Mucosa of descending colon (tissue), 3 donors: Measurements from ENCODE around the gene ATP7B. TPM values are rescaled to one million over a fixed set of nuclear protein-coding genes. Genes with fewer than 3 reads are reported as not detected.

ENCODE experiments used
- ATAC-seq: fragments of 200-7000 bp; cut with Tn5 transposase; one replicate; pipeline ENCODE4 v1.9.1; 2020; ENCODE audit warnings: mild to moderate bottlenecking, moderate library complexity
- DNase-seq, 3 donors: peaks; one replicate each; pipeline ENCODE4 v3.0.0-alpha.2; 2020
- H3K36me3 ChIP-seq: fragments of 200-600 bp; one replicate; pipeline ENCODE4 v1.8.0; 2021; ENCODE audit warnings: low read depth, mild to moderate bottlenecking
- H3K4me1 ChIP-seq: fragments of 200-600 bp; one replicate; pipeline ENCODE4 v1.8.0; 2021; ENCODE audit warnings: low read depth, mild to moderate bottlenecking
- H3K4me3 ChIP-seq: fragments of 200-600 bp; one replicate; pipeline ENCODE4 v1.8.0; 2021; ENCODE audit warnings: mild to moderate bottlenecking
- H3K9me3 ChIP-seq: fragments of 200-600 bp; one replicate; pipeline ENCODE4 v1.8.0; 2021; ENCODE audit warnings: mild to moderate bottlenecking
- CTCF ChIP-seq: fragments of 200-600 bp; IDR thresholded peaks from one replicate; pipeline ENCODE4 v1.8.0; 2022; ENCODE audit warnings: antibody characterized with exemption, mild to moderate bottlenecking
- intact Hi-C, 2 donors: fragments of 100-400 bp; cut with DNase I in 1 of 2; cut with micrococcal nuclease in 1 of 2; formaldehyde crosslinking; loops; one replicate each; pipeline versions ENCODE4 v1.11.0 to v1.11.1; 2022; cut with DNase I, micrococcal nuclease
- total RNA-seq, 3 donors: library from RNA; stranded (reverse); fragmentation: NEBNext Ultra II Directional in 2 of 3; extraction: Animal tissue kit (Norgen Biotek cat#: 25700) in 2 of 3; gene quantifications; one replicate each; pipeline versions ENCODE4 v1.2.1 to v1.2.4, GENCODE V29; 2021 to 2023
- donor health status: DM: no; HTN: no; CAD: no; lungs with moderate emphysema.
- donor health status: DM: no; HTN: no; CAD: no.
- donor health status: DM: no; HTN: yes; CAD: no.

Gene ATP7B
- total RNA-seq, 3 donors from 2014 or later, result 11.3 to 26.0 (median 16.0) TPM

GRCh38 chr13:52006523-52007245 is 4.6 kb downstream of the ATP7B start:
- no peaks in the 10 kb centered on the region for H3K9me3 ChIP-seq
- ATAC-seq, result peak; percentile 19
- intact Hi-C loops, result loop anchor here in 1 of 2 donors (10.0 kb wide), 1 partner anchor 118 kb away; the partner anchor contains the start of gene NEK5
- H3K4me3 ChIP-seq, result no peak overlapping the region
- peaks cover 15% of the 10 kb centered on the region for H3K4me1 ChIP-seq
- H3K36me3 ChIP-seq, result no peaks in the 10 kb centered on the region
- no peak for TF ChIP-seq CTCF
- DNase-seq, result no peak

GRCh38 chr13:52005841-52006522 is 5.3 kb downstream of the ATP7B start:
- Histone ChIP-seq H3K4me1 (peaks cover 15% of the 10 kb centered on the region), H3K4me3 (no peak overlapping the region), H3K36me3 (no peaks in the 10 kb centered on the region), H3K9me3 (no peaks in the 10 kb centered on the region)
- no peak for DNase-seq
- TF ChIP-seq CTCF, result no peak
- no peak for ATAC-seq
- intact Hi-C loops, result loop anchor here in 1 of 2 donors (10.0 kb wide), 1 partner anchor 119 kb away; the partner anchor contains the start of gene NEK5

GRCh38 chr13:52004511-52005170 is 6.6 kb downstream of the ATP7B start:
- intact Hi-C loops, result loop anchor here in 1 of 2 donors (10.0 kb wide), 1 partner anchor 120 kb away; the partner anchor contains the start of gene NEK5

GRCh38 chr13:52003541-52003940 is 7.7 kb downstream of the ATP7B start:
- Histone ChIP-seq H3K4me3 (no peak overlapping the region), H3K4me1 (peaks cover 9% of the 10 kb centered on the region), H3K9me3 (no peaks in the 10 kb centered on the region), H3K36me3 (no peaks in the 10 kb centered on the region)
- TF ChIP-seq CTCF, result no peak
- intact Hi-C loops, result loop anchor here in 1 of 2 donors (10.0 kb wide), 1 partner anchor 121 kb away; the partner anchor contains the start of gene NEK5
- DNase-seq, result peak in 1 of 3 donors; percentile 46
- peak; percentile 58 for ATAC-seq

More at GRCh38 chr13:52004511-52005170, 6.6 kb downstream of the ATP7B start:
- TF ChIP-seq CTCF, result no peak
- DNase-seq, result peak; percentile 66 to 77 (median 76)
- ATAC-seq, result peak; percentile 89
- H3K36me3 ChIP-seq, result no peaks in the 10 kb centered on the region
- H3K4me1 ChIP-seq, result peaks cover 9% of the 10 kb centered on the region
- H3K4me3 ChIP-seq, result no peak overlapping the region
- H3K9me3 ChIP-seq, result no peaks in the 10 kb centered on the region

- ATAC-seq (no peak), DNase-seq (no peak)
- intact Hi-C loops, result loop anchor here in 1 of 2 donors (10.0 kb wide), 1 partner anchor 122 kb away; the partner anchor contains the start of gene NEK5
- no peaks in the 10 kb centered on the region for H3K36me3 ChIP-seq
- no peak overlapping the region for H3K4me3 ChIP-seq
- no peak for TF ChIP-seq CTCF
- H3K4me1 ChIP-seq, result peaks cover 9% of the 10 kb centered on the region
- no peaks in the 10 kb centered on the region for H3K9me3 ChIP-seq
Observed at GRCh38 chr13:52002361-52002760, 8.9 kb downstream of the ATP7B start.
